ENCODE measurements around the gene TIPARP. TPM values are rescaled to one million over a fixed set of nuclear protein-coding genes. Genes with fewer than 3 reads are reported as not detected.
A peak's percentile ranks its signal among the peaks of the same experiment; 100 is the strongest.
"Not testable (repeated sequence)": the region's sequence is repeated elsewhere in the genome, so short reads cannot be mapped to it uniquely, and the experiment has no call there.

The TIPARP gene
- total RNA-seq, 6 experiments from 2014 or later, result 60.6 to 78.0 (median 67.4) TPM

GRCh38 chr3:156738251-156738650, 63.9 kb downstream of the TIPARP start:
- Mint-ChIP-seq H3K4me3 (no peak overlapping the region), H3K36me3 (ENCODE audit: low read depth) (peaks cover 19% of the 10 kb centered on the region), H3K27ac (no peak overlapping the region), H3K27me3 (ENCODE audit: insufficient read depth) (peaks cover 4% of the 10 kb centered on the region; the same call in 1 of the 2 replicates), H3K9me3 (no peaks in the 10 kb centered on the region), H3K4me1 (ENCODE audit: low read depth) (peaks cover 12% of the 10 kb centered on the region)
- DNase-seq, result no peak
- no peak for TF ChIP-seq CTCF (IDR thresholded peaks at IDR 0.05)

DNA sequence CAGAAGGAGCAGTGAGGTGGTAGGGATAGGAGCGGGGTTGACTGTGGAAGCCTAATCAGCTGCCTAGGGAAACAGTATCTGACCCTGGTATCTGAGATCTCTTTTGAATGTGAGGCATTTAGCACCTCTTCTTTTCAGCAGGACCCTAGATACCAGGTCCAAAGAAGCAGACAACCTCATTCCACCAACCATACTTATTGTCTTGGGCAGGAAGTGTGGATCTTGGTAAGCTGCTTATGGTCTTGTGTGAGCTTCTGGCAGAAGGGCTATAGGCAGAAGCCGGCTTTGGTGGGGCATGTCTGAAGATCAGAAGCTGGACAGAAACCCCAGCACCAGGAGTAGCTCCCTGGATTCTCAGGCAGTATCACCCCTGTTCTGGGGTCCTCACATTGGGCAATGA, 65.6 kb downstream of the TIPARP start:
- peaks cover 4% of the 10 kb centered on the region; the same call in 1 of the 2 replicates for H3K27me3 Mint-ChIP-seq (ENCODE audit: insufficient read depth)
- no peaks in the 10 kb centered on the region for H3K9me3 Mint-ChIP-seq
- TF ChIP-seq CTCF (IDR thresholded peaks at IDR 0.05), result no peak
- H3K27ac Mint-ChIP-seq, result no peak overlapping the region
- H3K36me3 Mint-ChIP-seq (ENCODE audit: low read depth), result peaks cover 19% of the 10 kb centered on the region
- H3K4me1 Mint-ChIP-seq (ENCODE audit: low read depth), result peaks cover 2% of the 10 kb centered on the region
- DNase-seq, result no peak
- no peak overlapping the region for H3K4me3 Mint-ChIP-seq

DNA sequence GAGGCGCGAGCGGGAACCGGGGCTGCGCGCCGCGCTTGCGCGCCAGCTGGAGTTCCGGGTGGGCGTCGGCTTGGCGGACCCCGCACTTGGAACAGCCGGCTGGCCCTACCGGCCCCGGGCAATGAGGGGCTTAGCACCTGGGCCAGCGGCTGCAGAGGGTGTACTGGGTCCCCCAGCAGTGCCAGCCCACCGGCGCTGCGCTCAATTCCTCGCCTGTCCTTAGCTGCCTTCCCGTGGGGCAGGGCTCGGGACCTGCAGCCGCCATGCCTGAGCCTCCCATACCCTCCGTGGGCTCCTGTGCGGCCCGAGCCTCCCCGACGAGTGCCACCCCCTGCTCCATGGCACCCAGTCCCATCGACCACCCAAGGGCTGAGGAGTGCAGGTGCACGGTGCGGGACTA, 66.2 kb downstream of the TIPARP start:
- peaks cover 19% of the 10 kb centered on the region for H3K36me3 Mint-ChIP-seq (ENCODE audit: low read depth)
- H3K27me3 Mint-ChIP-seq (ENCODE audit: insufficient read depth); H3K27ac Mint-ChIP-seq; H3K9me3 Mint-ChIP-seq; H3K4me3 Mint-ChIP-seq; H3K4me1 Mint-ChIP-seq (ENCODE audit: low read depth); DNase-seq: not testable (repeated sequence)

DNA sequence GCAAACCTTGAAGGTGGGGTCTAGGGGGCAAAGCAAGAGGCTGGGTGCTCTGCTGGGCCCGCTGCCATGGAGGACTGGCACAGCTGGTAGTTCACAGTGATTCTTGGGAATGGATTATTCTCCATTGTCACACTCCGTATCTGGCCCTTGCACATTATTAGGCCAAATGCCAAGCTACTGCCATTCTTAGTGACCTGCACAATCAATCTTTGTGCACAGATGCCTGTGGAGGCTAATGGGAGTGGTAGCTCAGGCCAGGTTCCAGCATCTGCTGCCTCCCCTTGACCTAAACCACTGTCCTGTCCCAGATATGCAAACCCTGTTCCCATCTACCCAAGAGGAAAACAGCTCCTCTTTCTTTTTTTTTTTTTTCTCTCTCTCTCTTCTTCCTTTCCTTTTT, 67.5 kb downstream of the TIPARP start:
- Mint-ChIP-seq H3K36me3 (ENCODE audit: low read depth) (peaks cover 19% of the 10 kb centered on the region), H3K4me3 (no peak overlapping the region), H3K4me1 (ENCODE audit: low read depth) (no peaks in the 10 kb centered on the region), H3K27me3 (ENCODE audit: insufficient read depth) (peaks cover 3% of the 10 kb centered on the region; the same call in 1 of the 2 replicates), H3K9me3 (peaks cover 5% of the 10 kb centered on the region), H3K27ac (no peak overlapping the region)
- DNase-seq, result no peak
- TF ChIP-seq CTCF (IDR thresholded peaks at IDR 0.05), result no peak

GRCh38 chr3:156742401-156742800, 68.0 kb downstream of the TIPARP start:
- no peak for TF ChIP-seq CTCF (IDR thresholded peaks at IDR 0.05)
- no peak overlapping the region for H3K27ac Mint-ChIP-seq
- H3K9me3 Mint-ChIP-seq, result peaks cover 10% of the 10 kb centered on the region
- no peaks in the 10 kb centered on the region for H3K4me1 Mint-ChIP-seq (ENCODE audit: low read depth)
- H3K27me3 Mint-ChIP-seq (ENCODE audit: insufficient read depth), result peaks cover 3% of the 10 kb centered on the region; the same call in 1 of the 2 replicates
- H3K36me3 Mint-ChIP-seq (ENCODE audit: low read depth), result peaks cover 22% of the 10 kb centered on the region
- DNase-seq, result no peak
- no peak overlapping the region for H3K4me3 Mint-ChIP-seq

- Mint-ChIP-seq H3K9me3 (peaks cover 15% of the 10 kb centered on the region), H3K36me3 (ENCODE audit: low read depth) (peaks cover 29% of the 10 kb centered on the region), H3K4me1 (ENCODE audit: low read depth) (peaks cover under 1% of the 10 kb centered on the region; the same call in 1 of the 2 replicates), H3K4me3 (no peak overlapping the region), H3K27ac (no peak overlapping the region), H3K27me3 (ENCODE audit: insufficient read depth) (peaks cover 4% of the 10 kb centered on the region; the same call in 1 of the 2 replicates)
- TF ChIP-seq CTCF (IDR thresholded peaks at IDR 0.05), result 0 out of 2 replicates have a peak, but pooled peaks have one; percentile 13
- DNase-seq, result no peak
Measured at GRCh38 chr3:156743859-156744258, 69.5 kb downstream of the TIPARP start.

All from HFFc6 (cell line).